ENCODE results near the gene GADL1. TPM values are rescaled to one million over a fixed set of nuclear protein-coding genes. Genes with fewer than 3 reads are reported as not detected.

The GADL1 gene
- total RNA-seq, 4 donors from 2014 or later: 0.13 to 0.55 (median 0.42) TPM

DNA sequence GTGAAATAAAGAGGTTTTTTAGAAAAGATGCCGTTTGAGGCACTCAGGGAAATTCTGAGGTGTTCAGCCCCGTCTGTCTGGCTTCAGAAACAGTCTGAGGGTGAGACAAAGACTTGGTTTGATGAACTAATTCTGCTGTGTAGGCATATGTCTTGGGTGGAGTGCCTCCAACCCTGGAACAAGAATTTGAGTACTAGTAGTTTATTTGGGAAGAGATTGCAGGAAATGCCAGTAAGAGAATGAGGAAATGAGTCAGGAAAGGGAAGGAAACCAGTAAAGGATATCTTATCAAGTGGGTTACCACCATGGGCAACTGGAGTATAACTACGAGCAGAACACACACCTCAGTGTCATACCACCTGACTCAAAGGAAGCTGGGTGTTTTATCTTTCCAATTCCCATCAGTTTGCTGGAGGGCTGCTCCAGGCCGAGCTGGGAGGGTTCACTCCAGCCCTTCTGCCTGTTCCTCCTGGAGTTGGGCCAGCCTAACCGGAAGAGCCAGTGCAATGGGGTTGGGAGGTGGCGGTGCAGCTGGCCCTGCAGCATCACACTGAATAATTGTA lies 212.7 kb downstream of the GADL1 start:
- in situ Hi-C loops (cut with MboI; ENCODE audit: low sequenced_read_pairs in 4 of 4) (loop anchor here in 2 of 4 donors (25.0 kb wide), 2 partner anchors 169 to 644 kb away; no protein-coding TSS in a partner anchor), intact Hi-C loops (cut with DNase I; ENCODE audit: low total_unique reads) (no loop called here)
- DNase-seq (no peak), ATAC-seq (peak; percentile 25 to 53)
- H3K4me1 ChIP-seq: peaks cover 19 to 53% of the 10 kb centered on the region in 2 donors
- H3K4me3 ChIP-seq: no peak overlapping the region
- H3K27ac ChIP-seq: peak overlapping the region; percentile 8 to 65 (median 58)
- peaks cover 0 to 5% of the 10 kb centered on the region in 2 donors for H3K36me3 ChIP-seq
- no peaks in the 10 kb centered on the region for H3K9me3 ChIP-seq
- H3K27me3 ChIP-seq: no peaks in the 10 kb centered on the region
- no peak for TF ChIP-seq CTCF (IDR thresholded peaks at IDR 0.05 in 4 of 5, conservative IDR thresholded peaks at IDR 0.05 in 1 of 5)
- TF ChIP-seq POLR2A (IDR thresholded peaks at IDR 0.05): no peak

DNA sequence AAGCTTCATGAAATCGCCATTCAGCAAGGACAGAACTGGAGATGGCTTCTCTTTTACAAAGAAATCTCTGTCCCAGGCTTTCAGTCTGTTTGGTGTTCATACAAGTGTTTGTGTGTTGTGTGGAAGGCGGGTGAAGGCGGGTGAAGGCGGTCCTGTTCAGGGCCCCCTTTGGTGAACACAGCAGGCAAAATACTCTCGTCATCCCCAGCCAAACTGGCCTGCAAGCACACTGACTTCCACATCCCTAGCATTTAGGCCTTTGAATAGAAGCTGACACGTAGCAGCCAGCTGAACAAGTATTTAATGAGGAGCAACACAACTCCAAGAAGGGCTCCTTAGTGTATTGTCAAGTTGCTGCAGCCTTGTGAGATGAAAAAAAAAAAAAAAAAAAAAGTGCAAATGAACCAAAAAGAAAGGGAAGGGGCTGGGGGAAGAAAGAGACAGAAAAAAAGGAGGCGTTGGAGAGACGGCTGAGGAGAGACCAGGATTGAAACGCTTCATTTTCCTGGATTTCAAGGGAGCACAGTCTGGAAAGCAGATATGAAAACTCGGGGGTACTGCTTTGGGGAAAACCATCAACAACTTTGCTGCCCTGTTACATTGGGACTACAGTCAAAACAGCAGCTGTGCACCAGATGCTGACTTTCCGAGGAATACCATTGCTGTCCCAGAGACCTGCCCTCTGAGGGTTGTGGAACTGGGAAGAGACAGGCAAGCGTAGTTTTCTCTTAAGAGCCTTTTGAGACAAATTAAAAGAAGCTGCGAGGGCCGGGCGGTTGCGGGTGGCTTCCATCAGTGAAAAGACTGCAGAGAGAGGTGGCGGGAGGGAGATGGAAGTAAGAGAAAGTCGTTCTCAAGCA lies 213.4 kb downstream of the GADL1 start:
- ATAC-seq (peak in 1 of 2 donors; percentile 28), DNase-seq (no peak)
- Histone ChIP-seq H3K27me3 (no peaks in the 10 kb centered on the region), H3K27ac (peak overlapping the region; percentile 8 to 65 (median 58)), H3K36me3 (peaks cover 0 to 7% of the 10 kb centered on the region in 2 donors), H3K4me3 (no peak overlapping the region), H3K9me3 (no peaks in the 10 kb centered on the region), H3K4me1 (peaks cover 19 to 53% of the 10 kb centered on the region in 2 donors)
- TF ChIP-seq POLR2A (IDR thresholded peaks at IDR 0.05) (no peak), CTCF (IDR thresholded peaks at IDR 0.05 in 4 of 5, conservative IDR thresholded peaks at IDR 0.05 in 1 of 5) (no peak)
- in situ Hi-C loops (cut with MboI; ENCODE audit: low sequenced_read_pairs in 4 of 4): loop anchor here in 2 of 4 donors (25.0 kb wide), 2 partner anchors 169 to 644 kb away; no protein-coding TSS in a partner anchor
- intact Hi-C loops (cut with DNase I; ENCODE audit: low total_unique reads): no loop called here

DNA sequence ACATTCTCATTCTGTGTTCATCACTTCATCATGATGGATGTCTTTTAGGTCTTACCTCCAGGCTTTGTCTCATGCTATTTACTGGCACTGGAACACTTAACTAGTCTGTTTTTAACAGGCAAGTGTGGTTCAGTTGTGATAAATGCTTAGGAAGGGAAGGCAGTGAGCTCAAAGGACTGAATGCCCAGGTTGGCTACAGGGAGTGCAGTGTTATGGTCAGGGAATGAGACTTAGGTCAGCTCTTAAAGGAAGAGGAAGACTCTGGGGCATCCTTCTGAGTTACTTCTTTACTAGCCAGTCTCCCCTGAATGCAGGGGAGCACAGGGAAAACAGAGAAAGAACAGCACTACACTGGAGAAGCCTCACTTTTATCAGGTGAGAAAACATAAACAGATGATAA lies 215.4 kb downstream of the GADL1 start:
- TF ChIP-seq POLR2A (IDR thresholded peaks at IDR 0.05) (no peak), CTCF (IDR thresholded peaks at IDR 0.05 in 4 of 5, conservative IDR thresholded peaks at IDR 0.05 in 1 of 5) (no peak)
- Histone ChIP-seq H3K4me3 (no peak overlapping the region), H3K9me3 (no peaks in the 10 kb centered on the region), H3K27me3 (no peaks in the 10 kb centered on the region), H3K4me1 (peaks cover 11 to 37% of the 10 kb centered on the region in 2 donors), H3K36me3 (peaks cover 0 to 13% of the 10 kb centered on the region in 2 donors), H3K27ac (peak overlapping the region in 1 of 4 donors; percentile 27)
- DNase-seq (no peak), ATAC-seq (no peak)
- in situ Hi-C loops (cut with MboI; ENCODE audit: low sequenced_read_pairs in 4 of 4): loop anchor here in 2 of 4 donors (25.0 kb wide), 2 partner anchors 167 to 642 kb away; no protein-coding TSS in a partner anchor
- intact Hi-C loops (cut with DNase I; ENCODE audit: low total_unique reads): no loop called here

DNA sequence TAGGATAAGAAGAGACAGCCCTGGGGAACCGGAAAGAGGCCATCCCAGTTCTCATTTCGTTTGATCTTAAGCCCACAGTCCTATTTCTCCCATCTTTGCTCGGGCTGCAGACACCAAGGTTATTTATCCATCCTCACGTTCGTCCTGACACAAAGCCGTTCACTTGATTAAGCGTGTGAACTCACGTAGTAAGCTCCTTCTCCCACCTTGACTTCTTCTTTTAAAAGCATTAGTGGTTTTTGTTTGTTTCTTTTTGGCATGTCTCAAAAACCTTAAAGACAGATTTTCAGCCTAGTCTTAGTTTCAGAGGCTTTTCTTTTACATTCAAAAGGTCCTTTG lies 217.1 kb downstream of the GADL1 start:
- no peak overlapping the region for H3K27ac ChIP-seq

More for the DNA sequence above, 217.1 kb downstream of the GADL1 start:
- no peak overlapping the region for H3K4me3 ChIP-seq
- intact Hi-C loops (cut with DNase I; ENCODE audit: low total_unique reads) (no loop called here), in situ Hi-C loops (cut with MboI; ENCODE audit: low sequenced_read_pairs in 4 of 4) (loop anchor here in 2 of 4 donors (25.0 kb wide), 2 partner anchors 165 to 640 kb away; no protein-coding TSS in a partner anchor)
- H3K9me3 ChIP-seq: no peaks in the 10 kb centered on the region
- DNase-seq (no peak), ATAC-seq (no peak)
- no peak for TF ChIP-seq POLR2A (IDR thresholded peaks at IDR 0.05)
- no peaks in the 10 kb centered on the region for H3K27me3 ChIP-seq
- peaks cover 0 to 24% of the 10 kb centered on the region in 2 donors for H3K36me3 ChIP-seq
- H3K4me1 ChIP-seq: peaks cover 2 to 21% of the 10 kb centered on the region in 2 donors

All from gastrocnemius medialis (tissue), 4 donors.